Activated T-cell treated with anti-CD3 and anti-CD28 coated beads, Interleukin-2, amount 50 U/mL, for 48 hours (primary cell): ENCODE measurements around the gene ALG1.
"Not testable (repeated sequence)": the region's sequence is repeated elsewhere in the genome, so short reads cannot be mapped to it uniquely, and the experiment has no call there.

Experiments used
- DNase-seq, 2 experiments: peaks; one replicate each; pipeline ENCODE4 v3.0.0-alpha.2; 2020

ALG1 gene

DNA sequence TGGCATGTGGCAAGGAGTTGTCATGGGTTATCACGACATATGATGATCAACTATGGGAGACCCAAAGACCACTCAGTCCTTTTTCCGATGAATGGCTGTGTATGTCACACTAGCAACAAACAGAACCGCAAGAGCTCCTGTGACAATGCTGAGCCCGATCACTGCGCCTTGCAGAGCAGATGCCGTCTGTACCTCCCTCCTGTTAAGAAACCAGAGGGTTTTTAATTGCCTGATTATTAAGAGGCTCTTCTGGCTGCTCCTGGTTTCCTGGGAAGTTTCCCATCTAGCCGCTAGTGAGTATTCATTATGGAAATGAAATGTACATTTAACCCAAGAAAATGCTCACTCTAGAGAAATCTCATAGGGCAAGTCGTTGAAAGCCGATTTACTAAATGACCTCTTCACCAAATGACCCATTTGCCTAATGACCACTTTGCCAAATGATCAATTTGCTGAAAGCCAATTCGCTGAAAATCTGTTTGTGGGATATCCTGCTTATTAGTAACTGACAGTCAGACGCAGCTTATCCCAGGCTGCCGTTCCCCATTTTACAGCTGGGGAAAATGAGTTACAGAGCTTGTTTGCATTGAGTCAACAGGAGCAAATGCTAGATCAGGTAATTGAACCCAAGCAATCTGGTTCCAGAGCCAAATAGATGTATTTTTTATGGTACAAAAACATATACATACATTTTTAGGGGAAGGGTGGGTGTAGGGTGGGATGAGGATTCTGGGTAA lies 31.8 kb downstream of the ALG1 start:
- DNase-seq: not testable (repeated sequence)

DNA sequence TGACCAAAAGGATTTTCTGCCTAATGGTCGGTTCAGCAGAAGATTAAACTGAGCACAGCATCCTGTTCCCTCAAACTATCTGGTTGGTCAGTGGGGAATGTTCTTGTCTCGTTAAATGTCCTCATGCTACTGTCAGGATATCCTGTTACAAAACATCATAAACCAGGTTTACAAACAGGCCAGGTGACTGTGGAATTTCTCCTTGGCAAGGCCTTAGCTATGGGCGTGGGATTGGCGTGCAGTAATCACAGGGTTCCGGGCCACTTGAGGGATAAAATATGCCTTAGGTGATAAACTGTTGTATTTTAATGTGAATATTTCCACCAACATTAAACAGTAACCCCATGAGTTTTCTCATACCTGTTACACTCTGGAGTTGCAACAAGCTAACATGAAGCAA lies 33.4 kb downstream of the ALG1 start:
- not testable (repeated sequence) for DNase-seq

DNA sequence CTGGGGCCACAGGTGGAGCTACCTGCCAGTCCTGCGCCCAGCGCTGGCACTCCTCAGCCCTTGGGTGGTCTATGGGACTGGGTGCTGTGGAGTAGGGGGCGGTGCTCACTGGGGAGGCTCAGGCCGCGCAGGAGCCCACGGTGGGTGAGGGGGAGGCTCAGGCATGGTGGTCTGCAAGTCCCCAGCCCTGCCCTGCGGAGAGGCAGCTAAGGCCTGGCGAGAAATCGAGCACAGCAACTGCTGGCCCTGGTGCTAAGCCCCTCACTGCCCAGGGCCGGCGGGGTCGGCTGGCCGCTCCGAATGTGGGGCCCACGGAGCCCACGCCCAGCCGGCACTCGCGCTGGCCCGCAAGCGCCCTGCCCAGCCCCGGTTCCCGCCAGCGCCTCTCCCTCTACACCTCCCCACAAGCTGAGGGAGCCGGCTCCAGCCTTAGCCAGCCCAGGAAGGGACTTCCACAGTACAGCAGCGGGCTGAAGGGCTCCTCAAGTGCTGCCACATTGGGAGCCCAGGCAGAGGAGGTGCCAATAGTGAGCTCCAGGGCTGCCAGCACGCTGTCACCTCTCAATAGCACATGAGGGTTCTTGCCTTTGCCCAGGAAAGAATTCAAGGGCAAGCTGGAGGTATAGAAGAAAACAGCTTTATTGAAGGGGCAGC lies 37.0 kb downstream of the ALG1 start:
- no peak for DNase-seq

DNA sequence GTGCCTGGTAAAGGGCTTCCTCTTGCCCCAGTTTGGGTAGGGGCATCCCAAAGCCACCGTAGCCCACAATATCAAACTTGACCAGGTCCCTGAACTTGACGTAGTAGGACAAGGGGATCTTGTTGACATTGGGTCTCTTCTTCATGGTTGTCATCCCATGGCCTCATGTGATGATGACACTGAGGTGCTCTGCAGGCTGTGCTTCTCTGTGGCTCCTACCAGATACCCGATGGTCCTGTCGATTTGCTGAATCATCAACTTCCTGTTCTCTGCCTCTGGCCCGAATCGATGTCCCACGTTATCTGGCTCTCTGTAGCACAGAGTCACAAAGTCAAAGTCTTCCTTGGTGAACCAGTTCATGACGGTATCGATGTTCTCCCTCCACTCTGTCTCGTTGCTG lies 39.3 kb downstream of the ALG1 start:
- DNase-seq: not testable (repeated sequence)

DNA sequence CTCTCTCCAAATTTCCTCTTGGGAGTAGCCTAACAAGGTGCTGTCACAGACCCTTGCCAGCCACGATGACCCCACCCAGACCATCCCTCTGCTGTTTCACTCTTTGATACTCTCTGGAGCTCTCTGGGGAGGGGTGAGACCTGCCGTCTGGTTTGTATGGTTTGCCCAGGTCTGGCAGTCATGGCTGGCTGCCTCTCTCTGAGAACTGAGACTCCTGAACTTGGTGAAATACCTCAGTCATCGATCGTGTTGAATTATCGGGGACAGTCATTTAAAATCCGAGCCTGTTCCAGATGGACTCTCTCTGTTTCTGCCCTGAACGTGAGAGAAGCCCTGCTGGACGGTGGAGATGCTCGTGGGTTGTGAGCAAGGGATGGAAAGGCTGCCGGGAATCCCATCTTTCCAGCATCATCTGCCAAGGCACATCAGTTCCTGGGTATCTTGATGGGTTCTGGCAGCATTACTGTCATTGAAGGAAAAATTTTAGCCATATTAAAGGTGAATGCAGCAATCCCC lies 45.2 kb downstream of the ALG1 start:
- DNase-seq: not testable (repeated sequence)

DNA sequence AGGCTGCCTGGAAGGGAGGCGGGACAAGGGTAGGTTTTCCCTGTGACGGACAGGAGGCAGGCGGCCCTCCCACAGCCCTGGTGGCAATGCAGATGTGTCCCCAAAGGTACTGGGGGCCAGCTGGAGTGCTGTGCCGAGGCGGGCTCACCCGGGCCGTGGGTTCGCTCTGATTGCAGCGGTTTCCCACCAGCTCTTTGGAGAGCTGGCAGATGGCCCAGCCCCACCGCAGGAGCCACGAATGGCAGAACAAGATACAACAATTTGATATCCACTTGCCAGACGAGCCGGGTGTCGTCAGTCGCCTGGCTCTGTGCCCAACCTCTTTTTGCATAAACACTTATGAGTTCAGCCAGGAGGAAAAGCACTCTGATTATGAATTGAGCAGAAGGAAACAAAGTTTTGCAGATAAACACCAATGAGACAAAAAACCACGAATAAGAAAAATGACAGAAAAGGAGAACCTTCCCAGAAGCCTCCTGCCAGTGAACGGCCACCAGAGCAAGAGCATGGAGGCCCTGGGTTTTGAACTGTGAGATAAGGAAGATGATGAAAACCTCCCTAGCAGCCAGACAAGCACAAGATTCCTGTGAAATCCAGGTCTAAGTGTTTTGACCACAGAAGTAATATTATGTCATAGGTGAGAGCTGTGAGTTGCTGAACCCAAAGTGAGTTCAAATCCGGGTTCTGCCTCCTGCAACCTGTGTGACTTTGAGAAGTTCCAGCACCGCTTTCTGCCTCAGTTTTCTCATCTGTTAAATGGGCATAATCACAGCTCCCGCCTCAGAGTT lies 45.9 kb downstream of the ALG1 start:
- peak; percentile 38 to 42 for DNase-seq

DNA sequence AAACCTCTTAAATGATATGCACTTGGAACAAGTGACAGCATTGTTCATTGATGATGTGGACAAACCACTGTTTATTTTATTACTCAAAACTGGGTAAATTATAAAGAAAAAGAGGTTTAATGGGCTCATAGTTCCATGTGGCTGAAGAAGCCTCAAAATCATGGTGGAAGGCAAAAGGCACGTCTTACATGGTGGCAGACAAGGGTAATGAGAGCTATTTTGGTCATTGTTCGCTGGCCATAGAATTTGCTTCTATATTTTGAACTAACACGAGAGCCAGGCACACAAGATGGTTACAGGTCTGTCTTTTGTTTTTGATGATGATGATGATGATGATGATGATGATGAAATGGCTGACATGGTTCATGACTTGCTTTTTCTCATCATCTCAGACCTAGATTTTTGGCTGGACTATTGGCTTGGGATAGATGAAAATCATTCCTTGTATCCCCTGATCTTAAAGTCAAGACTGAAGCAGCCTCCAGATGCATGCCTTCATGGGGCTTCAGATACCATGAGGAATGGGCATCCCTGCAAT lies 59.9 kb downstream of the ALG1 start:
- not testable (repeated sequence) for DNase-seq

DNA sequence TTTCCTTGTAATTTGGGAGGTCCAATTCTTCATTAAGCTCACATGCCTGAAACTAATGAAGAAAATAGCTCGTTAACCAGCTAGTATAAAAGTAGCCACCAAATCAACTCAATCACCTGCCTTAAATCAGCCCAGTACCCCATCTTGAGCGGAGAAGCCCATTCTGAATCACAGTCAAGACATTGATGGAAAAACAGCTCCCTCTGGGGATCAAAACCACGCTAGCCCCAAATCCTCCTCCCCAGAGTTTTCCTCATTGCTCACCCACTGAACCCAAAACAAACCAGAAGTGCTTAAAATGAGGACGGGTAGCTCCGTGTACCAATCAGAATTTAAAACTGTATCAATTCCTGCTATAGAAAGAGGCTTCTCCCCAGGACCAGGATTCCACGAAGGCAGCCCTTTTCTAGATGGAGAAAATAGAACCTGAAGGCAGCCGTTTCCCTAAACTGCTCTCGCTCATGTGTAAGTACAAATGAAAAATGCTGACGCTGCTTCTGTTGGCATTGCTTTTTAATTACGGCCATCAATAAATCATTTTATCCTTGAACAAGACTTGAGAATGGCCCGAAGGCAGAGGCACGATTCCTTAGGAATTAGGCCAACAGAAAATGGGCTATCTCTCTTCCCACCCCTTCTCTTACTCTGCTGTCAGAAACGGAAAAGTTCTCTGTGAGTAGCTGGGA lies 61.4 kb downstream of the ALG1 start:
- not testable (repeated sequence) for DNase-seq

DNA sequence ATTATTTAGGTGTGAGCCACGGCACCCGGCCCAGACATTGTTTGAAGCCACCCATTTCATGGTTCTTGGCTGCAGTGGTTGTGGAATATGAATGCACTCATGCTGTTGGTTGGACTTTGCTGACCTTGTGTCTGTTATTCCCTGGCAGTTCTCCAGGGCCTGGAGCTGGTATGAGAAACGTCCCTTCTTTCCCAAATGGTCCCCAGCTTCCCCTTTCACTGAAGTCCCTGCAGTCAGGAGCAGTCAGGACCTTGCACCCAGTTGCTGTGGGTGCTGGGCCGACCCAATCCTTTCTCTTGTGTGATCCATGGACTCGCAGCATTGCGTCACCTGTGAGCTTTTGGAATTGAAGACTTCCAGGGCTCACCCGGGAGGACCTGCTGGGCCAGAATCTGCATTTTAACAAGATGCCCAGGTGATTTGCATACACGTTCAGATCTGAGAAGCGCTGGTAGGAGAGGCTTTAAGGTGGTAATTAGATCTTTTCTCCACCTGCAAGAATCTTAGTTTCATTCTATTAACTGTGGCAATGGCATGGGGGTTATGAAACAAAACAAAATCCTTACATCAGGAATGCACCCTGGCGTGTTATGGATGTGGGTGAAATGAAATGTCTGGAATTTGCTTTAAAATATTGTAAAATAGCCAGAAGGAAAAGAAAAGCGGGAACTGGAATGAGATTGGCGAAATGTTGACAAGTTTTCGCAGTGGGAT lies 63.3 kb downstream of the ALG1 start:
- DNase-seq: not testable (repeated sequence)
